Limb (tissue), 2 donors: Measurements from ENCODE around the gene DPP10.
"Not testable (repeated sequence)": the region's sequence is repeated elsewhere in the genome, so short reads cannot be mapped to it uniquely, and the experiment has no call there.

Source experiments
- DNase-seq, 2 donors: peaks; one replicate each; pipeline ENCODE4 v3.0.0-alpha.2; 2016; ENCODE audit errors: extremely low spot score in 2 of 2

DPP10 gene

DNA sequence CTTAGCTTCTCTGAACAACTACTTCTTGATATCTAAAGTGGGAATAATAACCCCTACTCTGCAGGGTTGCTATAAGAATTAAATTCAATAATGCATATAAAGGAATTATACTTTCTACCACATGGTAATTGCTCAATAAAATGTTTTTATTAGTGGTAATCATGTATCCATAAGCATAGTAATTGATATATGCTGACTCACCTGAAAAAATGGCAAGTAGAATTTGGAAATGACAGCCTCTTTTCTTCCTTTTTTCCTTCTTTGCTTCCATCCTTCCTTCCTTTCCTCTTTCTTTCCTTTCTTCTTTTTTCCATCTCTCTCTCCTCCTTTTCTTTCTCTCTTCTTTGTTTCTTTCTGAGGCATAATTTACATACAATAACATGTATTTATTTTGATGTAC is 65.3 kb downstream of the DPP10 start:
- no peak for DNase-seq

DNA sequence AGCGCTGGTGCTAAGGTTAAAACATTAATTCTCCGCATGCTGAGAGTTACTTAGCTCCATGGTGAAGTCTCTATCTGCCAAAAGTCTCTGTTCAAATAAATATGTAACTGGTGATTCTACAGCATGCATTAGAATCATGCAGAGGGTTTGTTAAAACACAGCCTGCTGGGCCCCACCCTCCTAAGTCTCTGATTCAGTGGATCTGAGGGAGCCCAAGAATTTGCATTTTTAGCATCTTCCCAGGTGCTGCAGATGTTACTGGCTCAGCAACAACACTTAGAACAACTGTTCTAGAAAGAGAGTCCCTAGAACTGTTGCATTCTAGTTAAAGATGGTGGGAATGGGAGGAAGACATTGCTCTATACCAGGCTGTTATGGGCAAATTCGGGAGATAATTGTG is 73.4 kb downstream of the DPP10 start:
- DNase-seq: no peak

DNA sequence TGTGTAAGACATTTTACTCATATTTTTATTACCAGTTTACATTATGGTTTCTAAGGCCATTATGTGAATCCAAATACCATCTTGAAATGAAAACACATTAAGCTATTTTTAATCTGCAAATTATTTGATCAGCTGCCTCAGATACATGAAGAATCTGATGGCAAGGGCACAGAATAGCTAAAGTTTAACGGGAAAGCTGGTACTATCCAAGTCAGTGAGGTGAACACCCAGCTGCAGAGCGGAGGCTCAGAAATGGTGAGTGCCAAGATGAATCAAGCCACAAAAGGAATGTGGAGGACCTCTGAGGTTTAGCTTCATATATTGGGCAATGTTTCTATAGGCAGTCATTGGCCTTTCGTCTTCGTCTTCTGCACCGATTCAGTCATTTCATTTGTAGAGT is 75.1 kb downstream of the DPP10 start:
- DNase-seq: no peak

- no peak for DNase-seq
Measured at GRCh38 chr2:114518738-114519137, 76.3 kb downstream of the DPP10 start.

GRCh38 chr2:114522612-114523011 is 80.2 kb downstream of the DPP10 start:
- not testable (repeated sequence) for DNase-seq

DNA sequence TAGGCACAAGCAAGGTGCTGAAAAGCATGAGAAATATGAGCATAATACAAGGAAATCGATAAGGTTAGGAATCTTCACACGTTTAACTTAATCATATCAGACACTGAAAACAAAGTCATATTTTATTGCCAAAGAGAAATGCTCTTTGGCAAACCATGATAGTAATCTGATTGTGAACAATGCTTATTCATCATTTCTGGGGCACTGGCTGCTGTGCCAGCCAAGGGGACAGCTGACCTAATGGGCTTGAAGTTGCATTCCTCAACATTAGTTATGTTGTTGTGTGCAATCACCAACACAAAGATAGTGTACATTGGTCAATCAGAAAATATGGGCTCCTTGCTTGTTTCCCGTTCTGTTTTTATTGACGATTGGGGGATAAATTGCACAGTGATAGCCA is 83.5 kb downstream of the DPP10 start:
- DNase-seq: no peak

DNA sequence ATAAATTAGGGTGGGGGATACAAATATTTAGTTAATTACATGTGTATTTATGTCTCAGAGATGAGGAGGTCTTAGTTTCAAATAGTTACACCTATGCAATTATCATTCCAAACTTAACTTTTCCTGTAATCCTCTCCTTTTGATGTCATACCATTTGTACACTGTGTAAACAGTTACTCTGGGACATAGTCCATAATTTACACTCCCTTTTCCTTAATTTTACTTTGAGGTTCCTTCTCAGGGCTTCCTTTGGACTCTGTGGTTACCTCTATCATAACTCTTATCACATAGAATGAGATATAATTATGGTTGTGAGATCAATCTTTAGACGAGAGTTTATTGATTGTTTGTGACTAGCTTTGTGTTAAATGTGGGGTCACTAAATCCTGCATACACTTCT is 84.4 kb downstream of the DPP10 start:
- DNase-seq: no peak

- DNase-seq: no peak
Measured at GRCh38 chr2:114527330-114527983, 85.0 kb downstream of the DPP10 start.

DNA sequence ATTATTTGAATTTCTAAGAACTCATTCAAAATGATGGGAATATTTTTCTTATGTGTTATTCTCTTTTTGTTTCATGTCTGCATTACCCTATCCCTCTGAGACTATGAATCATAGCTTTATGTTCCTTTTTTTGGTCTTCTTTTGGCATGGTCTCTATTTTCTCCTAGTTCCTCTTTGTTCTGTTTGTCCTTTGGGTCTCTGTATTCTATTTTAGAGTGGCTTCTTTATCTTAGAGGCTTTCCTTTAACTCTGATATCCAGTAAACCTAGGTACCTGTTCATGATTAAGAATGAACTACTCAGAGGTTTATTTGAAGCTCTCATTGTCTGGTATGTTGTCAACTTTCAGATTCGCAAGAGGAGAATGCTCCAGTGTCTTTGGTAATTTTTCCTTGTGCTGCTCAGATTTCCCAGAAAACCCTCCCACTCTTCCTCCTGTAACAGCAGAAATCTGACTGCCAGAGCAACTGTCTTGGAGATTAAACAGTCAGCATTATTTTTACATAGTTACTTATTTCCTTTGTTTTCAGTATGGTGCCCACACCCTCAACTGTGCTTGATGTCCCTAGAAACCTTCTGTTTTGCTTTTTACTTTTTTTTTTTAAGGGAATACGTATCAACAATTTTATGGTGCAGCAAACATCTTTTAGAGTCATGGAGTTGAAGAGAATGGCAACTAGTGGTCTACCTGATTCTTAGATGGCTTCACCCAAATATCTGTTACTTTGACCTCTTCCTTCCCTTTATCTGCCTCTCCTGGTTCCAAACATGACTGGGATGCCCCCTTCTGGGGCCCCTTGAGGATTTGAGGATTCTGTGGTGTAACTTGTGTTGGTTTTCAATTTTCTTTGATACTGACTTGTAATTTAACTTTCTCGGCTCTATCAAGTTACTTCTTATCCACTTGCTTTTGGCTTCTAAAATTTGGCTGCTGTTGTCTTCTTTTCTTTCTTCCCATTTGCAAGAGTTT is 92.0 kb downstream of the DPP10 start:
- DNase-seq: peak in 1 of 2 donors; percentile 44

DNA sequence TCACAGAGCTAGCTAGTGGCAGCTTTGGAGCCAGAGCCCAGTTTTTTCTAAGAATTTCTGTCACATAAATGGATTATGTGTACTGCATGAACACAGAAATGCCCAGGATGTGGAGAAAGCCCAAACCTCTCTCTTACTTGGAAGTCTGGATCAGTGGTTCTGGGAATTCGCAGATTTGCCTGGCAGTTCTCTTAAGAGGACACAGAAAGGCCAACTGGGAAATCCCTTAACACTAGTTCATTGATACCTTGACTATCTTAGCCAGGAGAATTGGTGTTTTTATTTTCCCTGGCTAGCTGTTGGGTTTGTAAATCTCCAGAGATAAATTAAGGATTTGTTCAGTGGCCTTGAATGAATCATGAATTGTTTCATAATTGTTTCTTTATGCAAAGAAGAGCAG is 95.3 kb downstream of the DPP10 start:
- no peak for DNase-seq

GRCh38 chr2:114542695-114543094 is 100.3 kb downstream of the DPP10 start:
- DNase-seq: no peak

- peak in 1 of 2 donors; percentile 21 for DNase-seq
Measured at GRCh38 chr2:114543236-114543766, 100.9 kb downstream of the DPP10 start.

- DNase-seq: no peak
Measured at GRCh38 chr2:114545052-114545451, 102.6 kb downstream of the DPP10 start.

DNA sequence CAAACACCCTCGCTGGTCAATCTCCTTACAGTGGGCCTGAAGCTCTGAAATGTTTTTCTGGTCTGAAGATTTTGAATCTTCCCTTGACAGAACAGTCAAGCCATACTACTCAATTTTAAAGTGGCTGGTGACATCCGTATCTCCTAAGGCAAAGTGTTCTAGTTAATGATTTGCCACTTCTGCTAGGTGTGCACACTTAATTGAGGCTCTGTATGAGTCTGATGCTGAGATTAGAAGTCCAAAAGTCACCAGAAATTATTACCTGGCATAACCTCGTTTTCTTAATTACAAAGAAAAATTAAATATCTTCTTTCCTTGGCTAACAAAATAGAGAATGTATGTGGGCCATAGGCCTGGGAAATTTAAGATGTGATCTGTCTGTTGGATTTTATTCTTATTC is 104.1 kb downstream of the DPP10 start:
- no peak for DNase-seq

DNA sequence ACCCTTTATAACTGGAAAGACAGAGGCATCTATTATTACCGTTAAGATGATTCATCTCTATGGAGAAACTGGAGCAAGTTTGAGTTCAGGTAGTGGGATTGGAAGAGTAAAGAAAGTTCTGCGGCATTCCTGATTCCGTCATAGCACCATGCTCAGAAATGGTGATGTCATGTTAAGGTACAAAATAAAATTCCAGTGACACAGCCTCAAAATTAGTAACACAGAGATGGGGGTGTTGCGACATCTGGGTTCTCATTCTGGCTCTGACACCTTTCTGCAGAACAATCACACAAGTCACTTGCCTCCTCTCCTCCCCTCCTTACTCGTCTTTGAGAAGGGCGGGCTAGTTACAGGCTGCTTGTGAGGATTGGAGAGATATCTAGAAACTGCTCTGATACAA is 105.7 kb downstream of the DPP10 start:
- no peak for DNase-seq

DNA sequence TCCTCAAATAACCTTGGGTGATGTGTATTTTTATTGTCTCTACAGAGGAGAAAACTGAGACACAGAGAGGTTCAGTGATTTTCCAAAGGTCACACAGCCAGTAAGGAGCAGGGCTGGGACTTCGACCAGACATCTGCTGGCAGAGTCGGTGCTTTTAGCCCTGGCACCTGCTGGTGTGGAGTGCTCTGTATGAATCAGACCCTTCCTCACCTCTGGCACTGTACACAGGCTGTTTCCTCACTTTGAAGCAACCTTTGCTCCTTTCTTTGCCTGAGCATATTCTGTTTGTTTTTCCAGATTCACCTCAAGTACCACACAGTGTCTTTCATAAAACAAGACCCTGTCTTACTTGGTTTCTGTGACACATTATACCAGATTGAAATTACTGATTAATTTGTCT is 107.9 kb downstream of the DPP10 start:
- no peak for DNase-seq

DNA sequence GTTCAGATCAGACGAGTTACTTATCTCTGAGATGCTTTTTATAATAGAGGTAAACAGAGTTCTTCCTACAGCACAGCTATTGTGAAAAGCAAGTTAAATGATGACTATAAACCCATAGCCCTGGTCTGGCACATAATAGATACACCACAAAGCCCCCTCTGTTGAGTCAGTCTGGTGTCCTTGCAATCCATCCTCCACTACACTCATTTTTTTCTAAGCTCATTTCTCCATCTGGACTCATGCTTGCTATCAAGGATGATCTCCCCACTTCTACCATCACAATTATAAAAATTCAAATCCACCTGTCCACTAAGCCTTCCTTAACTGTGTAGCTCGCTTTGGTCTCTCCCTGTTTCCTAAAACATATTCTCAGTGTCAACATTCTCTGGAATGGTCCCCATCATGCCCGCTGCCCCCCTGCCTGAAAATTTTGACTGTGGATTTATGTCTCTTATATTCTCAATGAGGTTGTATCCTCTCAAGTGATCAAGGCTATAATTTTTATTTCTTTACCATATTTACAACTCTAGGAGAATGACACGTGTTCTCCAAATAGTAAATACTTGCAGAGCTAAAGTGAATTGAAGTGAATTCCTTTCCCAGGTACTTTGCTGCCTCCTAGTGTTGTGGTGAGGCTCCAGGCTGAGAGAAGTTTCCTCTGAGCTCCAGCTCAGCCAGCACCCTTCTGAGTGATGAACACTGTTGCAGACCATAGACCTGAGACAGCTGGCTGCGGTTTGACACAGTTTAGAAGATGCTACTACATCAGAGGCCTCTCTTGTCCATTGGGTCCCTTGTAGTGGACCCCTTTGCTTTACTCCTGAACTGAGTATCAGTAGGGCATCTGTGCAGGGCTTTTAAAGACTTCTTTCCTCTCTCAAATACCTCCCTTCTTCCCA is 108.7 kb downstream of the DPP10 start:
- peak; percentile 66 to 68 for DNase-seq

DNA sequence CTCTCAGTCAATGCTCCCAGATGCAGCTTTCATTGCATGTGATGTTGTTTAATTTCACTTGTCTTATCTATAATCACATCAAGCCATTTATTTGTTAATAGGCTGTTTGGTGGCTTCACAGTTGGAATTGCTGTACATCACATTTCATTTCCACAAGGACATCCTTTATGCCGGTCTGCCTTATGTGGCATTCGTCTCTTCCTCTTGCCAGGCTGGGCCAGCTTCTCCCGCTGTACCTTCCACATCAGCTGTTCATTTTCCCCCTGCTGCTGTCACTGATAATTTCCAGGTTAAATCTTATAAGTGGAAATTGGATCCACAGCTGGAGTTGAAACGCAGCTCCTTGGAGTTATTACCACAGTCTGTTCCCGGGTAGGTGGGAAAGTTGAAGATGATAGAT is 110.6 kb downstream of the DPP10 start:
- DNase-seq: no peak

DNA sequence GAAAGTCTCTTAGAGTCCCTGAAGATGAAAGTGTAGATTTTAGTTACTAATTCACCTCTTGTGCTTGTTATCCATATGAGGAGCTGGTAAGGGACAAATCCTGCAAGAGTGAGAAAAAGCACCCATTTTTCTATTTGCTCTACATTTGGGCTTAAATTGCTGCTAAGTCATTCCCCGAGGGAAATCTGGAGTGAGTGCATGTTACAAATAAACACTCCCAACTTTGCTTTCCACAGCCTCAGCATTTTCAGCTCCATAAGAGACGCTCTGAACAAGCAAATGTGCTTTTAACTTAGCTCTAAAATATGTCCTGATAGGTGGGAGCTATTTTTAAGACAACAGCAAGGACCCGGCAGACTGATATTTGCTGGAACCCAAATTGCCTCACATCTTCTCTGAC is 126.7 kb downstream of the DPP10 start:
- DNase-seq: no peak

GRCh38 chr2:114577657-114578056 is 135.2 kb downstream of the DPP10 start:
- DNase-seq: no peak

- DNase-seq: no peak
Measured at GRCh38 chr2:114579542-114579941, 137.1 kb downstream of the DPP10 start.

DNA sequence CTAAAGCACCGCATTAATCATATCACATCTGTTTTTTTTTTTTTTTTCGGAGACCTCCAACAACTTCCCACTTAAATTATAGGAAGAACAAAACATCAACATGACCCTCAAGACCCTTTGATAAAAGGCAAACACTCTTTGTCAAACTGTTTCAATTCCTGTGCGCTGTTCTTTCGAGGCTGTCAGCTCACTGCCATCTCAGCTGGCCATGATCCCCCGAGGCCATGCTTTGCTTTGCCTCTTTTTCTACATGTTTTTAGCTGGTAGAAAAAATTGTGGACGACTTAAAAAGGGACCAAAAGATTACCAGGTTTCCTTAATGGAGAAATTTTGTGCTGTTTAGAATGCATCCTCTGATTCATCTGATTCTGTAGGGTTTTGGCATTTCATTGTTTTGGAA is 138.2 kb downstream of the DPP10 start:
- no peak for DNase-seq
